Neutrophil (primary cell): ENCODE measurements around the gene TRIOBP.
"Not testable (repeated sequence)": the region's sequence is repeated elsewhere in the genome, so short reads cannot be mapped to it uniquely, and the experiment has no call there.

Experiments used
- H3K27ac ChIP-seq: fragments of 200-600 bp; sonication (generic); 2 replicates; pipeline ENCODE4 v1.5.1; 2016; ENCODE audit warnings: mild to moderate bottlenecking, moderate library complexity
- H3K27me3 ChIP-seq: fragments of 200-600 bp; sonication (generic); 2 replicates; pipeline ENCODE4 v1.6.0; 2016; ENCODE audit warnings: mild to moderate bottlenecking
- H3K36me3 ChIP-seq: fragments of 200-600 bp; sonication (generic); 2 replicates; pipeline ENCODE4 v1.5.1; 2017
- H3K4me1 ChIP-seq, 2 experiments: fragments of 200-600 bp in 1 of 2; sonication (generic) in 1 of 2; 1 replicate in 1 of 2; 2 replicates in 1 of 2; pipeline versions ENCODE4 v1.5.1 to v1.6.1; 2013 to 2016; ENCODE audit warnings: low read depth in 1 of 2, low read length in 1 of 2, mild to moderate bottlenecking in 1 of 2, moderate library complexity in 1 of 2; ENCODE audit not compliant: control insufficient read depth in 1 of 2, insufficient read depth in 1 of 2
- H3K4me3 ChIP-seq, 2 experiments: fragments of 200-600 bp in 1 of 2; sonication (generic) in 1 of 2; 1 replicate in 1 of 2; 2 replicates in 1 of 2; pipeline ENCODE4 v1.5.1; 2013 to 2016; ENCODE audit warnings: low read depth in 1 of 2, low read length in 1 of 2, mild to moderate bottlenecking in 1 of 2, moderate library complexity in 1 of 2
- H3K9me3 ChIP-seq: fragments of 200-600 bp; sonication (generic); 2 replicates; pipeline ENCODE4 v1.5.1; 2016
- TF ChIP-seq, protein P1 (sequence below): fragments of 200-600 bp; sonication (generic); IDR thresholded peaks from 2 replicates; pipeline ENCODE4 v1.5.1; 2016; ENCODE audit warnings: antibody characterized with exemption

The TRIOBP gene

DNA sequence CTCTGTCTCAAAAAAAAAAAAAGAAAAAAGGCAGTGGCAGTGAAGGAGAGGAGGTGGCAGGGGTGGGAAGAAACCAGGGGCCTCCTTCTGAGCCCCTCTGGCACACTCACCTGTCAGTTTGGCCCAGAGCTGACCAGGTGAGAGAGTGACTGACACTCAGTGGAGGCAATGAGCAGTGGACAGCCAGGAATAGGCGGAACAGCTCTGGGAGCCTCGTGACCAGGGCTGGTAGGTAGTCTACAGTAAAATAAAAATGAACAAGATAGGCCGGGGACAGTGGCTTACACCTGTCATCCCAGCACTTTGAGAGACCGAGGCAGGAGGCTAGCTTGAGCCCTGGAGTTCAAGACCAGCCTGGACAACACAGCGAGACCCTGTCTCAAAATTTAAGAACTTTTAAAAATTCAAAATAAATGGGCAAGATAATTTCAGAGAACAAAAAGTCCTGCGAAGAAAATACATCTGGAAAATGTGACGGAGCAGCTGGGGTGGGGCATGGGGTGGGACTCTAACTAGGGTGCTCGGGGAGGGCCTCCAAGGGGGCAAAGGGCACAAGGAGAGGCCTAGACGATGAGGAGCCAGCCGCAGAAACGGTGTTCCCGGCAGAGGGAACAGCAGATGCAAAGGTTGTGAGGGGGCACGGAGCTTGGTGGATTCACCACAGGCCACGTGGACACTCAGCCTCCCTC, 42.1 kb upstream of the TRIOBP start:
- peaks cover 67% of the 10 kb centered on the region for H3K36me3 ChIP-seq
- H3K4me1 ChIP-seq, result peaks cover 14 to 15% of the 10 kb centered on the region in 2 experiments
- no peaks in the 10 kb centered on the region for H3K9me3 ChIP-seq
- TF ChIP-seq, protein P1, sequence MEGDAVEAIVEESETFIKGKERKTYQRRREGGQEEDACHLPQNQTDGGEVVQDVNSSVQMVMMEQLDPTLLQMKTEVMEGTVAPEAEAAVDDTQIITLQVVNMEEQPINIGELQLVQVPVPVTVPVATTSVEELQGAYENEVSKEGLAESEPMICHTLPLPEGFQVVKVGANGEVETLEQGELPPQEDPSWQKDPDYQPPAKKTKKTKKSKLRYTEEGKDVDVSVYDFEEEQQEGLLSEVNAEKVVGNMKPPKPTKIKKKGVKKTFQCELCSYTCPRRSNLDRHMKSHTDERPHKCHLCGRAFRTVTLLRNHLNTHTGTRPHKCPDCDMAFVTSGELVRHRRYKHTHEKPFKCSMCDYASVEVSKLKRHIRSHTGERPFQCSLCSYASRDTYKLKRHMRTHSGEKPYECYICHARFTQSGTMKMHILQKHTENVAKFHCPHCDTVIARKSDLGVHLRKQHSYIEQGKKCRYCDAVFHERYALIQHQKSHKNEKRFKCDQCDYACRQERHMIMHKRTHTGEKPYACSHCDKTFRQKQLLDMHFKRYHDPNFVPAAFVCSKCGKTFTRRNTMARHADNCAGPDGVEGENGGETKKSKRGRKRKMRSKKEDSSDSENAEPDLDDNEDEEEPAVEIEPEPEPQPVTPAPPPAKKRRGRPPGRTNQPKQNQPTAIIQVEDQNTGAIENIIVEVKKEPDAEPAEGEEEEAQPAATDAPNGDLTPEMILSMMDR, result no peak
- no peak overlapping the region for H3K27ac ChIP-seq
- H3K27me3 ChIP-seq, result no peaks in the 10 kb centered on the region
- no peak overlapping the region for H3K4me3 ChIP-seq

DNA sequence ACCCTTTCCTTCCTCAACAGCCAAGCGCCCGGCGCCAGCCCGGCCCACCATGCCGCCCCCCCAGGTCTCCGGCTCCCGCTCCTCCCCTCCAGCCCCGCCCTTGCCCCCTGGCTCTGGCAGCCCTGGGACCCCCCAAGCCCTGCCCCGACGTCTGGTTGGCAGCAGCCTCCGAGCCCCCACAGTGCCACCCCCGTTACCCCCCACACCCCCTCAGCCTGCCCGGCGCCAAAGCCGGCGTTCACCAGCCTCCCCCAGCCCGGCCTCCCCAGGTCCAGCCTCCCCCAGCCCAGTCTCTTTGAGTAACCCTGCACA, 41.6 kb upstream of the TRIOBP start:
- no peak overlapping the region for H3K27ac ChIP-seq
- no peaks in the 10 kb centered on the region for H3K27me3 ChIP-seq
- H3K9me3 ChIP-seq, result no peaks in the 10 kb centered on the region
- peaks cover 62% of the 10 kb centered on the region for H3K36me3 ChIP-seq
- H3K4me1 ChIP-seq, result peaks cover 15 to 18% of the 10 kb centered on the region in 2 experiments
- TF ChIP-seq, protein P1, result no peak
- H3K4me3 ChIP-seq, result no peak overlapping the region

DNA sequence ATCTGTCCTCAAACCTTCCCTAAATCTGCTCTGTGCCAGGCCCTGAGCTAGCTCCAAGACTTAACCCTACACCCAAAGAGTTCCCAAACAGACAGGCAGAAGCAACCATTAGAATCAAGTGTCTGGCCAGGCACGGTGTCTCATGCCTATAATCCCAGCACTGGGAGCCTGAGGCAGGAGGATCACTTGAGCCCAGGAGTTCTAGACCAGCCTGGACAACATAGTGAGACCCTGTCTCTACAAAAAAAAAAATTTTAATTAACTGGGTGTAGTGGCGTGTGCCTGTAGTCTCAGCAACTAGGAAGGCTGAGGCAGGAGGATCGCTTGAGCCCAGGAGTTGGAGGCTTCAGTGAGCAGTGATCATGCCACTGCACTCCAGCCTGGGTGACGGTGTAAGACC, 40.3 kb upstream of the TRIOBP start:
- H3K27ac ChIP-seq, result peak overlapping the region; percentile 16
- H3K27me3 ChIP-seq, H3K4me3 ChIP-seq: not testable (repeated sequence)

DNA sequence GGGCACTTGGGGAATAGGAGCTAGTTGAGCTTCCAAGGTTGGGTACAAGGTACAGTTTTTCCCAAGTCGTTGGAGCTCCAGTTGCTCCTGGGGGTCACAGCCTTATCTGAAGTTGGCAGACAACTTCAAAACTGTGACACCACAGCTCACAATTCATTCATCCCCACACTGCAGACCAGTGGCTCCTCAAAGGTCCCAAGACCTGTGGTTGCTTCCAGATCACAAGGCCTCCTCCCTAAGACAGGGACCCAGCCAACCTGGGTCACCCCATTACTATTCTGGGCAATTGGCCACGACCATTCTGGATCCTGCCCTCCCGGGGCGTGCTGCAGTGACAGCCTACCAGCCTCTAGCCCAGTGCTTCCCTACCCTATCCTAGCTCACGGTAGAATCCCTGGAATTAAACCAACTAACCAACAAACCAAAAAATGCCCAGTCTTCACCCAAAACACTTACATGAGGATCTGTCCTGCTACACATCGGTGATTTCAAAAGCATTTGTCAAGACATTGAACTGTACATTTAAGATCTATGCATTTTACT, 39.2 kb upstream of the TRIOBP start:
- H3K27me3 ChIP-seq, result no peaks in the 10 kb centered on the region
- H3K27ac ChIP-seq, result peak overlapping the region; percentile 77

More for the DNA sequence above, 40.3 kb upstream of the TRIOBP start:
- Histone ChIP-seq H3K4me1 (peaks cover 15 to 18% of the 10 kb centered on the region in 2 experiments), H3K36me3 (peaks cover 48% of the 10 kb centered on the region)
- H3K9me3 ChIP-seq, result not testable (repeated sequence)

DNA sequence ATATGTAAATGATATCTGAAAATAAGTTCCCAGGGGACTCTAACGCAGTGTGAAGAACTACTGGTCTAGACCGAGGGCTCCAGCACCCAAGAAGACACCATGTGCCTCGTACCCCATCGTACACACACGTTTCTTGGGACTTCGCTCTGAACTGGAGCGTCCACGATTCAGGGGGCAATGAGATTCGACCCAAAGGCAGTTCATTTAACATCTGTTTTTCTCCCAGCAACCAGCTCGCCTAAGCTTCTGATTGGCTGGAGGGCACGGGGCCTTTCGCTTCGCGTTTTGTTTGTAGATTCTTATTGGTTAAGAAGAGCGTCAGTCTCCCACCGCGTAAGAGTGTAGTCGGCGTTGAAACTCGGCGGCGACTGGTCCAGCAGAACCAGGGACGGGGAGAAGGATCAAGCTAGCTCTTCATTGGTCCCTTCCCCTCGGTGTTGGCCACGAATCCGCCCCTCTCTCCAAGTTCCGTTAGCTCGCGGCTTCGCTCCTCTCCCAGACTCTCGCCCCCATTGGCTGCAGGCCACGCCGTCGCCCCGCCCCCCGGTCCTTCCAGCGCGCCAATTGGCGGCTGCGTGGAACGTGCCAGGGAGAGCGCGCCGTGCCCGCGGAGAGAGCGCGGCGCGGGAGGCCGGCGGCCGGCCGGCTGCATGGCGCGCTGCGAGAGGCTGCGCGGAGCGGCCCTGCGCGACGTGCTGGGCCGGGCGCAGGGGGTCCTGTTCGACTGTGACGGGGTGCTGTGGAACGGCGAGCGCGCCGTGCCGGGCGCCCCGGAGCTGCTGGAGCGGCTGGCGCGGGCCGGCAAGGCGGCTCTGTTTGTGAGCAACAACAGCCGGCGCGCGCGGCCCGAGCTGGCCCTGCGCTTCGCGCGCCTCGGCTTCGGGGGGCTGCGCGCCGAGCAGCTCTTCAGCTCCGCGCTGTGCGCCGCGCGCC, 38.4 kb upstream of the TRIOBP start, which contains the start of gene PDXP:
Gene PDXP, plus strand, starts transcription at position 591 of the 933 bp plus-strand sequence. Its CDS starts 60 bp downstream, at position 651.
- H3K27ac ChIP-seq, result peak within 1 kb of the TSS; percentile 77
- H3K9me3 ChIP-seq, result no peaks in the 10 kb centered on the region
- peaks cover 15 to 18% of the 10 kb centered on the region in 2 experiments for H3K4me1 ChIP-seq
- TF ChIP-seq, protein P1, result no peak
- H3K36me3 ChIP-seq, result peaks cover 30% of the 10 kb centered on the region
- no peaks in the 10 kb centered on the region for H3K27me3 ChIP-seq
- H3K4me3 ChIP-seq, result peak within 1 kb of the TSS; percentile 62 to 68

More for the DNA sequence above, 39.2 kb upstream of the TRIOBP start:
- H3K9me3 ChIP-seq, result no peaks in the 10 kb centered on the region
- TF ChIP-seq, protein P1, result no peak
- H3K4me1 ChIP-seq, result peaks cover 15 to 18% of the 10 kb centered on the region in 2 experiments
- H3K36me3 ChIP-seq, result peaks cover 38% of the 10 kb centered on the region
- H3K4me3 ChIP-seq, result peak overlapping the region; percentile 62 to 68
